COR-L47 (cell line): ENCODE measurements around the gene CDH6.
"Not testable (repeated sequence)": the region's sequence is repeated elsewhere in the genome, so short reads cannot be mapped to it uniquely, and the experiment has no call there.

ENCODE experiments used
- DNase-seq: peaks from one replicate; lab custom pipeline; 2025; lab: John Stamatoyannopoulos, UW

The CDH6 gene

GRCh38 chr5:31329715-31330114 lies 136.2 kb downstream of the CDH6 start:
- no peak for DNase-seq

- no peak for DNase-seq
Observed at GRCh38 chr5:31332160-31332559, 138.7 kb downstream of the CDH6 start.

- no peak for DNase-seq
Observed at GRCh38 chr5:31333475-31333874, 140.0 kb downstream of the CDH6 start.

GRCh38 chr5:31334061-31334860 lies 140.8 kb downstream of the CDH6 start:
- no peak for DNase-seq

- DNase-seq = no peak
Observed at GRCh38 chr5:31335456-31335855, 142.0 kb downstream of the CDH6 start.

- no peak for DNase-seq
Observed at GRCh38 chr5:31343946-31344345, 150.5 kb downstream of the CDH6 start.

- no peak for DNase-seq
Observed at GRCh38 chr5:31346896-31347551, 153.5 kb downstream of the CDH6 start.

GRCh38 chr5:31347552-31347905 lies 154.0 kb downstream of the CDH6 start:
- DNase-seq = no peak

- DNase-seq = no peak
Observed at GRCh38 chr5:31350395-31350794, 156.9 kb downstream of the CDH6 start.

GRCh38 chr5:31355337-31355736 lies 161.9 kb downstream of the CDH6 start:
- DNase-seq = no peak

- no peak for DNase-seq
Observed at GRCh38 chr5:31357038-31357437, 163.6 kb downstream of the CDH6 start.

- DNase-seq = no peak
Observed at GRCh38 chr5:31359839-31360238, 166.4 kb downstream of the CDH6 start.

GRCh38 chr5:31361234-31361633 lies 167.7 kb downstream of the CDH6 start:
- no peak for DNase-seq

GRCh38 chr5:31361704-31362528 lies 168.4 kb downstream of the CDH6 start:
- DNase-seq = not testable (repeated sequence)

- DNase-seq = no peak
Observed at GRCh38 chr5:31362529-31362900, 169.0 kb downstream of the CDH6 start.

- DNase-seq = no peak
Observed at GRCh38 chr5:31362931-31363568, 169.6 kb downstream of the CDH6 start.

- DNase-seq = no peak
Observed at GRCh38 chr5:31364881-31365636, 171.6 kb downstream of the CDH6 start.

- DNase-seq = no peak
Observed at GRCh38 chr5:31365776-31366175, 172.3 kb downstream of the CDH6 start.

- no peak for DNase-seq
Observed at GRCh38 chr5:31366941-31367340, 173.5 kb downstream of the CDH6 start.

- DNase-seq = no peak
Observed at GRCh38 chr5:31372124-31372523, 178.6 kb downstream of the CDH6 start.

GRCh38 chr5:31375999-31376720 lies 182.7 kb downstream of the CDH6 start:
- DNase-seq = no peak
